Measurements from ENCODE around the gene SOX18.

SOX18 gene

DNA sequence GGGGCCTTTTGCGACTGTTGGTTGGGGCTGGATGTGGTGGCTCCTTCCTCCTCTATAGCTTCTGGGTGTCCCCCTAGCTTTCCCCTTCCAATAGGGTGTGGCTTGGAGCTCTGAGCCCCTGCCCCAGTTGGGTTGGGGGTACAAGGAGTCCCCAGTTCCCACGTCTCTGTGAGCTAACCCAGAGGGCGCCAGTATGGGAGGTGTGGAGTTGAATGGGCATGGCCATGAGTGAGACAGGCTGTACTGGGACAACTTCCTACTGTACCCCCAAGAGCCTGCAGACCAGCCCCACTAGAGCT is 12.3 kb downstream of the SOX18 start:
- no peak for DNase-seq

DNA sequence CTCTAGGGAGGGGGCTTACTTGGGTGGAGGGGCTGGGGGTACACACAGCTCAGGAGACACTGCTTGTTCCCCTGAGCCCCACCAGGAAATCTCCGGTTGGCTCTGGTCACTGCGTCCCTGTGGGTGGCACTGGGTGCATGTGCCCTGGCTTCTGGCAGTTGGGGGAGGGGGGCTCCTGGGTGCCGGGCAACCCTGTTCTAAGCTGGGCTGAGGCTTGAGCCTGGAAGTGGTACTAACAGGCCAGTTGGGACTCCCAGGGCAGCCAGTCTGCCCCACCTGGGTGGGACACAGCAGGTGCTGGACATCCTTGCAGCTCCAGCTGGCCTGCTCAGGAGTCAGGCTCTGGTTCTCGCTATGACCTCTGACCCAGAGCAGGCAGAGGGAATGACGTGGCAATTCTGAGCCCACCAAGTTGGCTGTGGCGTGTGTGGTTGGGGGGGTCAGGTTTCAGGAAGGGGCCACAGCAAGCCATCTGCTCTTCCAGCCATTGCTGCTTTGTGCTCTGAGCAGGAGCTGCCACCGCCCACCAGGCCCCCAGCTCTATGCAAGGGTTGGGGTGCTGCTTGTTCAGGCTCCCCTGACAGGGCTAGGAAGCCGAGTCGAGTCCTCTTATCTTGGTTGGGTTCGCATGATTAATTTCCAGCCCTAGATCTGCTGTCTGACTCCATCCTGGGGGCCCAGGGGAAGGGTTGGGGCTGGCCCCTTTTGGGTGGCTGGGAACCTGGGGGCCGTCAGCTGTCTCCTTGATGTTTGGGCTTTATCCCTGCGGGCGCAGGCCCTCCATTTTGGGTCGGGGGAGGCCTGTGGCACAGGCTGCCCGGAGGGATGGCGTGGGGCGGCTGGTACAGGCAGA is 12.9 kb downstream of the SOX18 start:
- DNase-seq, result no peak

GRCh38 chr20:64035933-64036345 is 13.5 kb downstream of the SOX18 start, which contains the start of gene C20orf204:
TSS of gene C20orf204 (plus strand) at chr20:64036182. CDS start at chr20:64036324, 142 bp downstream.
- DNase-seq, result no peak

DNA sequence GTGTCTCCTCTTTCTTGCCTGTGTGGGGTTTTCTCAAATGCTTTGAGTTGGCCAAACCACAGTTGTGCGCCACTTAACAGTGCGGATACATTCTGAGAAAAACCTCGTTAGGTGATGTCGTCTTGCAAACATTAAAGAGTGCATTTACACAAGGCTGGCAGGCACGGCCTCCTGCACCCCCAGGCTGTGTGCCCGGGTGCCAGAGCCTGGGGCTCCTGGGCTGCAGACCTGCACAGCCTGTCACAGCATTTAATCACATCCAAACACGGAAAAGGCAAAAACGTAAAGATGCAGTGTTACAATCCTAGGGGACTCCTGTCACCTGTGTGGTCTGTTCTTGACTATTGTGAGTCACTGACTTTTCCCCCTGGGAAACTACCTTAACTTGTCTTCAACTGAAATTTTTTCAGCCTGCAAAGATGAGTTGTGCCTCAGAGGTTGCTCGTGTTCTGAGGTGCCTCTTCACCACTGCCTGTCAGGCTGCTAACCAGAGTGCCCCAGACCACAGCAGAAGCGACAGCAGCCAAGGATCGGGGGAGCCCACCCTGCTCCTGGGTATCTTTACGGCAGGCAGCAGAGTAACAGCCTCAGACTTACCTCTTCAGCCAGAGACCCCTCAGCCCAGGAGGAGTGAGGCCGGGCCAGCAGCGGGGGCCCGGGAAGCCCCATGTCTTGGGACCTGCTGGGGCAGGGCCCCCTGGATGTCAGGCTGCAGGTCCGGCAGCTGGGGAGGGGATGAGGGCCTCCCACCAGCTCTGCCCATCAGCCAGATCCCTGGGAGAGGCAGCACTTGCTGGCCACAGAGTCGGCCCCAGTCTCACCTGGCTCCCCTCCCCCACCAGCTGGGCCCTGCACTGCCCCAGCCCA is 14.1 kb downstream of the SOX18 start:
- DNase-seq, result no peak

GRCh38 chr20:64033981-64034493 is 15.4 kb downstream of the SOX18 start:
- DNase-seq, result no peak

DNA sequence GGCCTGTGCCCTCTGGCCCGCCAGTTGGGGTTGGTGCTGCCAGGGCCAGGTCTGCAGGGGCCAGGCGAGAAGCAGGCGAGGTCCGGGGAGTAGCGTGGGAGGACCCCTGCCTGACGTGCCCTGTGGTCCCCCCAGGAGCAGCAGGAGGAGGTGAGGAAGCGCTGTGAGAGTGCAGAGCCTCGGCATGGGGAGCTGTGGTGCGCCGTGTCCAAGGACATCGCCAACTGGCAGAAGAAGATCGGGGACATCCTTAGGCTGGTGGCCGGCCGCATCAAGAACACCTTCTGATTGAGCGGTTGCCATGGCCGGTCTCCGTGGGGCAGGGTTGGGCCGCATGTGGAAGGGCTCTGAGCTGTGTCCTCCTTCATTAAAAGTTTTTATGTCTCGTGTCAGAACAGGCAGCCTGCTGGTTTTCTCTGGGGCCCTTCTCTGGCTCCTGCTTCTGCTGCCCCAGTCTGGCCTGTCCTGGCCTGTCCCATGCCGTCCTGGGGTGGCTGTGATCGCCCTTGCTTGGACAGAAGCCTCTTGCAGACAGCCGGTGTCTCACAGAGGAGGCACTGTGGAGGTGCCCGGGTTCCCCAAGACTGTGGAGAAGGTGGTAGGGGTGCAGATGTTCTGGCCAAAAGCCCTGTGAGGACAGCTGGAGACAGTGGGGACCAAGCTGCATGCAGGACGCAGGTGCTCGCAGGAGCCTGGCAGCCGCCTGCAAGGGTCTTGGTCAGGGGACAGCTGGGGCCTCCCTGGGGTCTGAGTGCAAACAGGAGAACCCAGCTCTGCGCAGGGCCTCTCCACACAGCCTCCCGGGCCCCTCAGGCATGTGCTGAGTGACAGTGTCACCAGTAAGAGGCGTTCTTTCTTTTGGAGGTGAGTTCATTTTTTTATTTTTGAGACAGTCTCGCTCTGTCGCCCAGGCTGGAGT is 16.5 kb downstream of the SOX18 start:
- DNase-seq, result no peak

DNA sequence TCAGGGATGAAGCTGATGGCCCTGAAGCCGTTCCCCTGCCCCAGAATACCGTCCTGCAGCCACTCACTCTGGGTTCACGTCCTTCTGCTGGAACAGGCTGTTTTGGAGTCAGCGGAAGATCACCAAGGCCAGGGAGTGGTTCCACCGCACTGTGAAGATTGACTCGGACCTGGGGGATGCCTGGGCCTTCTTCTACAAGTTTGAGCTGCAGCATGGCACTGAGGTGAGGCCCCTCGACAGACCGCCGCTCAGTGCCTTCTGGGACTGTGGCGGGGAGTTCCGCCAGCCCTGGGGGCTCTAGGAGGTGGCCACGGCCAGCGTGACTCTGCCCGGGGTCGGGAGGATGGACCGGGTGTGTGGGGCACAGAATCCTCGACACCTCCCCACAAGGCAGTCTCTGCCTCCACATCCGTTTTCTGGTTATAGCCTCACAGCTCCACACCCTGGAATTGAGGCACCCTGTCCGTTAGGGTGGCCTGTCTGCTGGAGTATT is 17.6 kb downstream of the SOX18 start:
- DNase-seq, result no peak

DNA sequence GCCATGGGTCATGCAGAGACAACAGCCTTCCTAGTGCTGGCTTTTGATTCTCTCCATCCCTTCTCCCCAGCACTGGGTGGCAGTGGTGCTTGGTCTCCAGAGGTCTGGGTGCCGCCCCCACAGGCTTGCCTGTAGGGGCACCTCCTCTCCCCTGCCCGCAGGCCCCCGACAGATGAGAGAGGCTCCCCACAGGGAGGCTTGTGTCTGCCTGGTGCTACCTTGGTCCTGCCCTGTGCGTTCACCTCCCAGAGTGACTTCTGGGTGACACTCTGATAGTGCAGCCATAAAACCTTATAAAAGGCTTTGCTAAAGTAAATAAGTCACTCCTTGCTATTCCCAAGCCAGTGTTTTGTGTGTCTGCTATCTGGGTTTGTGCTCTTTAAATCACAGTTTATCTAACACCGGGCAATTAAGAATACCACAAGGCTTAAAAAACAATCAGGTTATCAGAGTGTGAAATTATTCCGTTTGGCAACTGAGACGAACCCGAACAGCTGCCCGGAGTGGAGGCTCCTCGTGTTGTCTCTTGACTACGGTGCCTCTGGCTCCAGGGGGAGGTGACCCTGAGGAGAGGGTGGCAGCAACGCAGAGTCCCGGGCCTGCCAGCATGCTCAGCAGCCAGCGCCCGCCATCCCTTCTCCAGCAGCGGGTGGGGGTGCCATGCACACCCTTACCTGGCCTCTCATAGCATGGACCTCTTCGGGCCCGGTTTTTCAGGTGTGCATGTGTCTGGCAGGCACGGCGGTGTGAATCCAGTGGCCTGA is 18.9 kb downstream of the SOX18 start:
- no peak for DNase-seq

GRCh38 chr20:64029293-64030117 is 19.9 kb downstream of the SOX18 start:
- DNase-seq, result no peak

- DNase-seq, result no peak
These were observed 21.3 kb downstream of the SOX18 start for GRCh38 chr20:64027981-64028685.

GRCh38 chr20:64025826-64026412 is 23.5 kb downstream of the SOX18 start:
- DNase-seq, result no peak

- DNase-seq, result no peak
These were observed 24.2 kb downstream of the SOX18 start for GRCh38 chr20:64025101-64025825.

DNA sequence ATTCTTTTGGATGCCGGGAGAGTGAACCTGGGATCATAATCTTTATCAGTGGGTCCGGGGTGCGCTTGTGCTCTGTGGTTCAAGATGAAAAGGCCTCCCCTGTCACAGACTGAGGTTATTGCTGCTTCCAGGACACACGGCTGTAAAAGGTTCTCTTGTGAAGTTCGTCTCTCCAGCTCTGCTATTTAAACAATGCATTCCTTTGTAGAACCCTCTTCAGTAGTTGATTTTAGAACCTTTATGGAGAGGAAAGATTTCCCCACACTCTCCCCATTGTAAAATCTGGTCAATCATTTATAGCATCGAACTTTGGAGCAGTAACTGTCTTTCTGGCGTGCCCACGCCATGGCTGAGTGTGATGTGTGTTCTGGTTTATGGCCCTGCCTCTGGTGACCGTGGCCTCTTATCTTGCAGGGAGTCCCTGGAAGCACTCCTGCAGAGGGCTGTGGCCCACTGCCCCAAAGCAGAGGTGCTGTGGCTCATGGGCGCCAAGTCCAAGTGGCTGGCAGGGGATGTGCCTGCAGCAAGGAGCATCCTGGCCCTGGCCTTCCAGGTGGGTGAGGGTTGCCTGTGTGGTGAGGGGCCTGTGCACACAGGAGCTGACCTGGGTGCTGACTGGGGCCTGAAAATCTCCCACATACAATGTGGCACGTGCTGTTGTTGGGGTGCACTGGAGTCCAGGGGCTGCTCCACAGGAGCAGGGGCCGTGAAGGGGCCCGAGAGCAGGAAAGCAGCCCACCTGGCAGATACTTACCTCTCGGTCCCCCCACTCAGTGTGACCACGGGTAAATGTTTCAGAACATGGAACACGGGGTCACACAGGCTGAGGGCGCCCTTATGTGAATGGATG is 25.1 kb downstream of the SOX18 start:
- no peak for DNase-seq

DNA sequence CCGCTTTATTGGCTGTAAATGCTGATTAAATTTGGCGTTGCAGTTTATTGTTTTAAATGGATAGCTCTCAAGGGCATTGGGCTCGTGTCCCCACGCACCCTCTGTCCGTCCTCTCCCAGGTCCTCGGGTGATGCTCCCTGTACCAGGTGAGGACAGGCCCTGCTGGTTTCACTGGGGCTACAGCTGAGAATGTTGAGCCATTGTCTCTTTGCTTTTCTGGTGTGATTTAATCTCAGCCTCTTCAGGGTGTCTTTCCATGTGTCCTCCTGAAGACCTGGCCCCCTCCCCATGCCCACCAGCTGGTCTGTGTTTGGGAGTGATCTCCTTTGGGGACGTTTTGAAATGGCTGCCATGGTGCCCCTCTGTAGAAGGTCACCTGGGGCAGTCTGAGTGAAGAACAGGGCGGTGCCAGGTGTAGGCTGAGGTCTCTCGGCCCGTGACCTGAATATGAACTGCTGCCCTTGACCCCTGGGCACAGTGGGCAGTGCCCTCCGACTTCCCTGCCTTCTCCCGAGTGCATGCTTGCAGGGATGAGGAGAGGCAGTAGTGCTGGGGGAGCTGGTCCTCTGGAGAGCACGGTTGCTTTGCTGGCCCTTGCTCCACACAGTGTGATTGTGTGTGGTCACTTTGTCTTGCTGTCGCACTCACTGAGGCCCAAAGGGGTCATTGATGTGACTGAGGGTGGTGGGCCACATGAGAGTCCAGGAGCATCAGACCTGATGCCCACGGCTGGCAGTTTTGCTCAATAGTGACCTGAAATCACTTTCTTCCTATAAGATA is 25.9 kb downstream of the SOX18 start:
- no peak for DNase-seq

DNA sequence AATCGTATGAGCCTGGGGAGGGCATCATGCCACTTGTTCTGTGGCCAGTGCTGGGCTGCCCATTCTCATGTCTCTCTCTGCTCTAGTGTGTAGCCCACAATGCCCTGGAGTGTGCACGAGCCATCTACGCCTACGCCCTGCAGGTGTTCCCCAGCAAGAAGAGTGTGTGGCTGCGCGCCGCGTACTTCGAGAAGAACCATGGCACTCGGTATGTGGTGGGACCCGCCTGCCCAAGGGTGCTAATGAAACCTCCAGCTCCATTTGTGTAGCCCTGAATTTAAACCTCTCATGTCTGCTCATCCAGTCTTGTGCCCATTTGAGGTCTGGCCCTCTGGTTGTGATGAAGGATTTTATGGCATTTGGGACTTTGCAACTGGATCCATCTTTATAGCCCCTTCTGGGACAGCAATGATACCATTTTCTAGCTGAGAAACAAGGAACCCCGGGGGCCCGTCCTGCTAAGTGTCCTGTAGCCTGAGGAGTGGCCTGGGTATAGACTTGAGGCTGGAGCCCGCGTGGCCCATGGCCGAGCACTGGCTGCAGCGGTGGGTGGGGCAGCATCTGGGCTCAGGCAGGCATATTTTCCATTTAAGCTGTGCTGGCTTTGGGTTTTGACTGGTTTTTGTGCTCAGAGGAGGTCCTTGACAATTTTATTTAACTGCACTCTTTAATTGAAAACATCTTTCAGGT is 26.6 kb downstream of the SOX18 start:
- no peak for DNase-seq

GRCh38 chr20:64021124-64021975 is 28.1 kb downstream of the SOX18 start:
- no peak for DNase-seq

Data from SW 1271 (cell line).